ENCODE results near the gene STIMATE.

The STIMATE gene

GRCh38 chr3:52897130-52898122, at the start of gene STIMATE:
Gene STIMATE (minus strand): TSS chr3:52897548. CDS start chr3:52897450, 98 bp downstream.
- no peaks in the 10 kb centered on the region for H3K27me3 Mint-ChIP-seq
- H3K4me3 Mint-ChIP-seq, result peak within 1 kb of the TSS; percentile 89 to 94
- DNase-seq, result peak; percentile 77
- H3K36me3 Mint-ChIP-seq, result peaks cover 7 to 15% of the 10 kb centered on the region in 2 donors
- peak; percentile 96 to 98 for ATAC-seq (replicated peaks)
- no peaks in the 10 kb centered on the region for H3K9me3 Mint-ChIP-seq
- H3K27ac Mint-ChIP-seq, result peak within 1 kb of the TSS; percentile 74
- H3K4me1 Mint-ChIP-seq, result peaks cover 26 to 31% of the 10 kb centered on the region in 2 donors

- Mint-ChIP-seq H3K36me3 (peaks cover 6 to 17% of the 10 kb centered on the region in 2 donors), H3K27ac (no peak overlapping the region), H3K4me1 (peaks cover 5 to 6% of the 10 kb centered on the region in 2 donors), H3K27me3 (no peaks in the 10 kb centered on the region), H3K9me3 (no peaks in the 10 kb centered on the region), H3K4me3 (no peak overlapping the region)
- ATAC-seq (replicated peaks) (no peak), DNase-seq (no peak)
These were observed 42.3 kb upstream of the STIMATE start for GRCh38 chr3:52939600-52939999.

GRCh38 chr3:52934630-52935530, 37.5 kb upstream of the STIMATE start:
- Mint-ChIP-seq H3K9me3 (no peaks in the 10 kb centered on the region), H3K36me3 (peaks cover 4 to 17% of the 10 kb centered on the region in 2 donors), H3K4me3 (peak overlapping the region in 1 of 2 donors; percentile 32), H3K4me1 (peaks cover 8 to 24% of the 10 kb centered on the region in 2 donors), H3K27ac (peak overlapping the region; percentile 9), H3K27me3 (no peaks in the 10 kb centered on the region)
- ATAC-seq (replicated peaks) (peak; percentile 87 to 93), DNase-seq (peak; percentile 24)

GRCh38 chr3:52931889-52932288, 34.5 kb upstream of the STIMATE start:
- Mint-ChIP-seq H3K4me3 (no peak overlapping the region), H3K36me3 (peaks cover 8 to 27% of the 10 kb centered on the region in 2 donors), H3K27ac (no peak overlapping the region), H3K9me3 (no peaks in the 10 kb centered on the region), H3K27me3 (no peaks in the 10 kb centered on the region), H3K4me1 (peaks cover 8 to 27% of the 10 kb centered on the region in 2 donors)
- no peak for ATAC-seq (replicated peaks)
- DNase-seq, result no peak

- DNase-seq (no peak), ATAC-seq (replicated peaks) (no peak)
- H3K9me3 Mint-ChIP-seq, result no peaks in the 10 kb centered on the region
- H3K27ac Mint-ChIP-seq, result peak overlapping the region; percentile 68
- H3K27me3 Mint-ChIP-seq, result no peaks in the 10 kb centered on the region
- peaks cover 8 to 27% of the 10 kb centered on the region in 2 donors for H3K4me1 Mint-ChIP-seq
- no peak overlapping the region for H3K4me3 Mint-ChIP-seq
- peaks cover 8 to 27% of the 10 kb centered on the region in 2 donors for H3K36me3 Mint-ChIP-seq
These were observed 34.0 kb upstream of the STIMATE start for GRCh38 chr3:52931328-52931727.

- Mint-ChIP-seq H3K27me3 (no peaks in the 10 kb centered on the region), H3K9me3 (no peaks in the 10 kb centered on the region), H3K27ac (peak overlapping the region; percentile 68), H3K4me1 (peaks cover 8 to 27% of the 10 kb centered on the region in 2 donors), H3K4me3 (peak overlapping the region; percentile 7 to 64), H3K36me3 (peaks cover 10 to 27% of the 10 kb centered on the region in 2 donors)
- ATAC-seq (replicated peaks) (peak in 1 of 2 donors; percentile 52), DNase-seq (no peak)
These were observed 33.4 kb upstream of the STIMATE start for GRCh38 chr3:52930748-52931147.

- Mint-ChIP-seq H3K4me3 (no peak overlapping the region), H3K36me3 (peaks cover 29 to 42% of the 10 kb centered on the region in 2 donors), H3K27ac (no peak overlapping the region), H3K27me3 (no peaks in the 10 kb centered on the region), H3K9me3 (no peaks in the 10 kb centered on the region), H3K4me1 (peaks cover 5 to 18% of the 10 kb centered on the region in 2 donors)
- DNase-seq, result no peak
- ATAC-seq (replicated peaks), result no peak
These were observed 29.2 kb upstream of the STIMATE start for GRCh38 chr3:52926554-52926953.

GRCh38 chr3:52925405-52926313, 28.3 kb upstream of the STIMATE start:
- Mint-ChIP-seq H3K27ac (no peak overlapping the region), H3K36me3 (peaks cover 29 to 42% of the 10 kb centered on the region in 2 donors), H3K4me3 (no peak overlapping the region), H3K4me1 (peaks cover under 1 to 9% of the 10 kb centered on the region in 2 donors), H3K9me3 (no peaks in the 10 kb centered on the region), H3K27me3 (no peaks in the 10 kb centered on the region)
- ATAC-seq (replicated peaks), result no peak
- no peak for DNase-seq

GRCh38 chr3:52923963-52924362, 26.6 kb upstream of the STIMATE start:
- ATAC-seq (replicated peaks), result no peak

GRCh38 chr3:52920841-52921240, 23.5 kb upstream of the STIMATE start:
- DNase-seq (no peak), ATAC-seq (replicated peaks) (no peak)
- peaks cover 29 to 38% of the 10 kb centered on the region in 2 donors for H3K36me3 Mint-ChIP-seq
- no peak overlapping the region for H3K4me3 Mint-ChIP-seq
- no peaks in the 10 kb centered on the region for H3K4me1 Mint-ChIP-seq
- H3K27me3 Mint-ChIP-seq, result no peaks in the 10 kb centered on the region
- H3K9me3 Mint-ChIP-seq, result no peaks in the 10 kb centered on the region
- H3K27ac Mint-ChIP-seq, result no peak overlapping the region

More at GRCh38 chr3:52923963-52924362, 26.6 kb upstream of the STIMATE start:
- H3K4me1 Mint-ChIP-seq, result no peaks in the 10 kb centered on the region
- H3K27me3 Mint-ChIP-seq, result no peaks in the 10 kb centered on the region
- H3K27ac Mint-ChIP-seq, result peak overlapping the region; percentile 59
- no peaks in the 10 kb centered on the region for H3K9me3 Mint-ChIP-seq
- DNase-seq, result no peak
- H3K4me3 Mint-ChIP-seq, result no peak overlapping the region
- peaks cover 30 to 42% of the 10 kb centered on the region in 2 donors for H3K36me3 Mint-ChIP-seq

- peaks cover 10 to 25% of the 10 kb centered on the region in 2 donors for H3K36me3 Mint-ChIP-seq
- no peak for DNase-seq
- no peaks in the 10 kb centered on the region for H3K9me3 Mint-ChIP-seq
- no peak for ATAC-seq (replicated peaks)
- no peak overlapping the region for H3K4me3 Mint-ChIP-seq
- no peaks in the 10 kb centered on the region for H3K27me3 Mint-ChIP-seq
- no peaks in the 10 kb centered on the region for H3K4me1 Mint-ChIP-seq
- no peak overlapping the region for H3K27ac Mint-ChIP-seq
These were observed 19.7 kb upstream of the STIMATE start for GRCh38 chr3:52917044-52917443.

GRCh38 chr3:52915294-52915693, 17.9 kb upstream of the STIMATE start:
- DNase-seq (no peak), ATAC-seq (replicated peaks) (no peak)
- Mint-ChIP-seq H3K27me3 (no peaks in the 10 kb centered on the region), H3K9me3 (no peaks in the 10 kb centered on the region), H3K27ac (no peak overlapping the region), H3K36me3 (peaks cover 10 to 21% of the 10 kb centered on the region in 2 donors), H3K4me3 (no peak overlapping the region), H3K4me1 (no peaks in the 10 kb centered on the region)
